ENCODE data around the gene LRFN4.

The LRFN4 gene

DNA sequence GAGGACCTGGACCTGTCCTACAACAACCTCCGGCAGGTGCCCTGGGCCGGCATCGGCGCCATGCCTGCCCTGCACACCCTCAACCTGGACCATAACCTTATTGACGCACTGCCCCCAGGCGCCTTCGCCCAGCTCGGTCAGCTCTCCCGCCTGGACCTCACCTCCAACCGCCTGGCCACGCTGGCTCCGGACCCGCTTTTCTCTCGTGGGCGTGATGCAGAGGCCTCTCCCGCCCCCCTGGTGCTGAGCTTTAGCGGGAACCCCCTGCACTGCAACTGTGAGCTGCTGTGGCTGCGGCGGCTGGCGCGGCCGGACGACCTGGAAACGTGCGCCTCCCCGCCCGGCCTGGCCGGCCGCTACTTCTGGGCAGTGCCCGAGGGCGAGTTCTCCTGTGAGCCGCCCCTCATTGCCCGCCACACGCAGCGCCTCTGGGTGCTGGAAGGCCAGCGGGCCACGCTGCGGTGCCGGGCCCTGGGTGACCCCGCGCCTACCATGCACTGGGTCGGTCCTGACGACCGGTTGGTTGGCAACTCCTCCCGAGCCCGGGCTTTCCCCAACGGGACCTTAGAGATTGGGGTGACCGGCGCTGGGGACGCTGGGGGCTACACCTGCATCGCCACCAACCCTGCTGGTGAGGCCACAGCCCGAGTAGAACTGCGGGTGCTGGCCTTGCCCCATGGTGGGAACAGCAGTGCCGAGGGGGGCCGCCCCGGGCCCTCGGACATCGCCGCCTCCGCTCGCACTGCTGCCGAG, 1.5 kb downstream of the LRFN4 start:
- no peak for DNase-seq (ENCODE audit: low read depth in 2 of 2)

DNA sequence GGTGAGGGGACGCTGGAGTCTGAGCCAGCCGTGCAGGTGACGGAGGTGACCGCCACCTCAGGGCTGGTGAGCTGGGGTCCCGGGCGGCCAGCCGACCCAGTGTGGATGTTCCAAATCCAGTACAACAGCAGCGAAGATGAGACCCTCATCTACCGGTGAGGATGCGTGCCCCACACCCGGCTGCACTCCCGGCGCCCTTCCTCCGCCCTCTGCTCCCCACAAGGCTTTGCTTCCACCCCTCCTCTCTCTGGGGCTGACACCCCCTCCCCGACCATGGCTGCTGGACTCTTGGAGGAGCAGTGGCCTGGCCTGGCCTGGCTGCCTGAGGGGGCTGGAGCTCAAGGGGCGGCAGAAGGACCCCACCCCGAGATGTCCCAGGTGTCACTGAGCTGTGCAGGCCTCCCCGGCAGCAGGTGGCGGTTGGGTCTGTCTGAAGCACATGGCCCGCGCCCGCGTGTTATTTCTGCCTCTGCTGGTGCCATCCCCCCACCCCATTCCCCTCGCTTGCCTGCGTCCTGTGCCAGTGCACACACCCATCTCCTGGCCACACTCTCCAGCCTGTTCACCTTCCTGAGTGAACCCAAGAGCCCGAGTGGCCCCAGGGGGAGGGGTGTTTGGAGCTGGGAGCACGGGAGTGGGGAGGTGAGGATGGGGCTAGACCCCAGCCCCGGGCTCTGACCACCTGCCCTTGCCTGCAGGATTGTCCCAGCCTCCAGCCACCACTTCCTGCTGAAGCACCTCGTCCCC, 2.2 kb downstream of the LRFN4 start:
- DNase-seq (ENCODE audit: low read depth in 2 of 2), result no peak

DNA sequence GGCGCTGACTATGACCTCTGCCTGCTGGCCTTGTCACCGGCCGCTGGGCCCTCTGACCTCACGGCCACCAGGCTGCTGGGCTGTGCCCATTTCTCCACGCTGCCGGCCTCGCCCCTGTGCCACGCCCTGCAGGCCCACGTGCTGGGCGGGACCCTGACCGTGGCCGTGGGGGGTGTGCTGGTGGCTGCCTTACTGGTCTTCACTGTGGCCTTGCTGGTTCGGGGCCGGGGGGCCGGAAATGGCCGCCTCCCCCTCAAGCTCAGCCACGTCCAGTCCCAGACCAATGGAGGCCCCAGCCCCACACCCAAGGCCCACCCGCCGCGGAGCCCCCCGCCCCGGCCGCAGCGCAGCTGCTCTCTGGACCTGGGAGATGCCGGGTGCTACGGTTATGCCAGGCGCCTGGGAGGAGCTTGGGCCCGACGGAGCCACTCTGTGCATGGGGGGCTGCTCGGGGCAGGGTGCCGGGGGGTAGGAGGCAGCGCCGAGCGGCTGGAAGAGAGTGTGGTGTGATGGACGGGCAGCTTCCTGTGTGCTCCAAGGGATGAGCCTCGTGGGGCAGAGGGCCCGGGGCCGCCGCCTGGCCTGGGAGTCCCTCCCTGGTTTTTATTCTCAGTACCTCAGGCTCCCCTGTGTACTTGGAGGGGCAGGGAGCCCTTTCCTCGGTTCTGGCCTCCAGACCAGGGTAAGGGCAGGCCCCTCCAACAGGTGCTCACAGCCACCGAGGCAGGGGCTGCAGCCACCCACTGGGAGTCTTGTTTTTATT, 3.0 kb downstream of the LRFN4 start:
- DNase-seq (ENCODE audit: low read depth in 2 of 2), result no peak

GRCh38 chr11:66860449-66860831, 3.6 kb downstream of the LRFN4 start:
- no peak for DNase-seq (ENCODE audit: low read depth in 2 of 2)

DNA sequence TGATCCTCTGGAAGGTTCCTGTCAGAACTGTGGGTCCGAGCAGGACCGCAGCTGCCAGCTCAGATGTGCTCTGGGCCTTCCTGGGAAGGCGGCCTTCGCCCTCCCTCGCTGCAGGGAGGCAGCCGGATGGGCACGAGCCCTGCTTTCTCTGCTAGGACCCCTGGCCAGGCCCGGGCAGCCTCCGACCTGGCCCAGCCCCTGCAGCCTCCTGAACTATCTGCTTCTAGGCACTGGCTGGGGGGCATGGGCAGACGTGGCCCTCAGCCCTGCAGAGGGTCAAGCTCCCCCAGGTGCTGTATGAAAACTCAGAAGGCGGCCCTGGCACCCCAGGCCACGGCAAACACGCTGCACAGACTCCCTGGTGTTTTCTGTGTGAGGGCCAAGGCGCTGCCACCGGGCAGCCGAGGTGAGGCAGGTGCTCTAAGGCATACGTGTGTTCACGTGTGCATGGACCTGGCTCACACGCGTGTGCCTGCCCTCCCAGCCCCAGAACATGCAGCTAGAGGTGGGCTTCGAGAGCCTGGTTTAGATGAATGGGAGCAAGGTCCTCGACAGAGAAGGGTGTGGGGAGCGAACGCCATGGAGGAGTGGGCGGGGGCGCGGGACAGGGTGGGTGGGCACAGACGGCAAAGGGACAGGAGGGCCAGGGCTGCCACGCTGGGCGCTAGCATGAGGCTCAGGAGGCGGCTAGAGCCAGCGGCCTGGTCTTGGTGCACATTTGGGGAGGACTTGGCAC, 4.3 kb downstream of the LRFN4 start:
- DNase-seq (ENCODE audit: low read depth in 2 of 2), result no peak

DNA sequence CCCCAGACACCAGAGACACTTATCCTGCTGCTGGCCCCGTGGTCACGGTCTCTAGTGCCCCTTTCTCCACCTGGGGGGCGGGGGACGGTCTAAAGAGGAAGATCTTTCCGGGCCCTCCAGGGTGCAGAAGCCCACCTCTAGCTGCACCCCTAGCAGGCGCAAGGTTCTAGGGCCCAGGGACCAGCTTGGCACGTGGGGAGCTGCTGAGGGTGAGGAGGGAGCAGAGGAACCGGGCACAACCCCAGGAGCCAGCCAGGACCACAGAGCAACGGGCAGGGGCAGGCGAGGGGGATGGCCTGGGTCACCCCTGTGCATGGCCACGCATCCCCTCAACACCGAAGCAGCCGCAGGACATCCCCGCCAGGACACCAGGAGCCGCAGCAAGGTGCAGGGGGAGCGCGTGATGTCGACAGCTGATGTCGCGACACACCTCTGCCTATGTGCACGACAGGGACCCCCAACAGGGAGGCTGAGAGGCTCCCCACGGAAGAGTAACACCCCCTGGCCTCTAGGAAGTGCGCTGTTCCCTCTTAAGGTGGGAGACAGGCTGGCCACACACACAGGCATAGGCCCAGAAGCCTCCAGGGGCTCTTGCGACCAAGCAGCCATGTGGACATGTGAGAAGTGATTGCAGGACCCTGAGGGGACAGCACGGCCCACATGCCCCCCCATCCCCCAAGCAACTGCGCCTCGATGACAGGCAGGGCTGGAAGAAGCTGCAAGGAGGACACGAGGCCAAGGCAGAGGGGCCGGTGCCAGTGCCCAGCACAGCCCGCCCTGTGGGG, 5.1 kb downstream of the LRFN4 start:
- no peak for DNase-seq (ENCODE audit: low read depth in 2 of 2)

DNA sequence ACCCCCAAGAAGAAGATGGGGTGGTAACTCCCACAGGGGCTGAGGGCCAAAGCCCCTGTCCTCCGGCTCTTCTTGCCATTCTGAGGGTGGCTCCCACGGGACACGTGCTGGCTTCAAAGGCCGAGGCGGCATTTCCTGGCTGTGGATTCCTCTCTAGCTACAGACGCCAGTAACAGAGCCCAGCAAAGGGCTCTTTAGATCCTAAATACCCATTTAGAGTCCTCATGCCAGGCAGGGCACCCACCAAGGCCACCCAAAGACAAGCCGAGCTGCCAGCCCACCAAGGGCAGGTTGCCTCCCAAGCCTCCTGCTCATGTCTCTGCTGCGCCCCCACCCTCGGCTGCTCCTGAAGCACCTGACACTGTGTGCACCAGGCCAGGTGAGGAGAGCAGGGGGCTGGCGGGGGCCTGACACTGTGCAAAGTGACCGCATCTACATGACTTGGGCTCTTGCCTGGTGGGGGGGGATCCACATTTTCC, 5.7 kb downstream of the LRFN4 start:
- DNase-seq (ENCODE audit: low read depth in 2 of 2), result no peak

GRCh38 chr11:66863428-66864125, 6.7 kb downstream of the LRFN4 start:
- no peak for DNase-seq (ENCODE audit: low read depth in 2 of 2)

GRCh38 chr11:66864172-66864901, 7.5 kb downstream of the LRFN4 start:
- no peak for DNase-seq (ENCODE audit: low read depth in 2 of 2)

- DNase-seq (ENCODE audit: low read depth in 2 of 2), result no peak
Observed at GRCh38 chr11:66864924-66865697, 8.2 kb downstream of the LRFN4 start.

GRCh38 chr11:66866007-66866406, 9.1 kb downstream of the LRFN4 start:
- no peak for DNase-seq (ENCODE audit: low read depth in 2 of 2)

- no peak for DNase-seq (ENCODE audit: low read depth in 2 of 2)
Observed at GRCh38 chr11:66866511-66866986, 9.7 kb downstream of the LRFN4 start.

GRCh38 chr11:66867425-66868040, 10.7 kb downstream of the LRFN4 start:
- no peak for DNase-seq (ENCODE audit: low read depth in 2 of 2)

- no peak for DNase-seq (ENCODE audit: low read depth in 2 of 2)
Observed at GRCh38 chr11:66868082-66868725, 11.3 kb downstream of the LRFN4 start.

DNA sequence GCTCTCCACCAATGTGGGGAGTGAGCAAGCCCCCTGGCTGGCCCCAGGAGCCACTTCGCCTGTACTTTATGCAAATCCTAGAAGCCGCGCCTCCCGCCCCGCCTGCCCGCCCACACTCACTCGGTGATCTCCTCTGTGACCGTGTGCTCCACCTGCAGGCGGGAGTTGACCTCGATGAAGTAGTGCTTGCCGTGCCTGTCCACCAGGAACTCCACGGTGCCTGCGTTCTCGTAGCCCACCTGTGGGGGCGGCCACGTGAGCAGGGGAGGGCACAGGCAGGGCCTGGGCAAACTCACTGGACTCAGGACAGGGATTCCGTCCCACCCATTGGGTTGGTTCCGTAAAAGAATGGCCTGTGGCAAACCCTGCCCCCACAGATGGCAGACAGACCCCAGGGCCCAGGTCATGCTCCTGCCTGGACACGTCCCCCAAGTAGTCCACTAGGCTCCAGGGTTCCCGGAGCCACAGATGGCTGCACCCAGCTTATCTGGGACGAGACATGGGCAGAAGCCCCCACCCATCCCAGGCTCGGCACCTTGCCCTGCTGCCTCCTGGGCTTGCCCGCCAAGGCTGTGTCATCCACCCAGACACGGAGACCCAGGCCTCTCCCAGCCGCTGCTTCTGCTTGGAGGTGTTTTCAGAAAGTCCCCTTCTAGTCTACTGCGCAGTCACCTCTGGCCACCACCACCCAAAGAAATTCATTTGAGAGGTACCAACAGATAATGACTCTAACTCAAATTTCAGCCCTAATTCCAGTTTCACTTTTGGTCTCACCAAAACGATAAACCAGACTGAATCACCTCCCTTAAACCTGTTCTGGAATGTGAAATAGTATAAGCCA, 12.1 kb downstream of the LRFN4 start:
- peak; percentile 51 to 65 for DNase-seq (ENCODE audit: low read depth in 2 of 2)

DNA sequence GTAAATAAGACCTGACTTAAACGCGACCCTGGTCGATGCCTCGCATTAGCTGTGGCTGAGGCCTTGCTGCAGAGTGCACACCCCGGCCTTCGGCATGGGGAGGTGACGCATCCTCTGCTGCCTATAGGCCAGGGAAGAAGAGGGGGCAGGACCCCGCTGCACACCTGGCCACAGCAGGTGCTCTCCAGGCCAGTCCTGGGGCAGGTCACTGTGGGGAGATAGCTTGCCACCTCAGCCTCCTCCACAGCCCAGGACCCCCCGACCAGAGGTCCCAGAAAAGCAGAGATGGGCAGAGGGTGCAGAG, 12.7 kb downstream of the LRFN4 start:
- DNase-seq (ENCODE audit: low read depth in 2 of 2), result no peak

DNA sequence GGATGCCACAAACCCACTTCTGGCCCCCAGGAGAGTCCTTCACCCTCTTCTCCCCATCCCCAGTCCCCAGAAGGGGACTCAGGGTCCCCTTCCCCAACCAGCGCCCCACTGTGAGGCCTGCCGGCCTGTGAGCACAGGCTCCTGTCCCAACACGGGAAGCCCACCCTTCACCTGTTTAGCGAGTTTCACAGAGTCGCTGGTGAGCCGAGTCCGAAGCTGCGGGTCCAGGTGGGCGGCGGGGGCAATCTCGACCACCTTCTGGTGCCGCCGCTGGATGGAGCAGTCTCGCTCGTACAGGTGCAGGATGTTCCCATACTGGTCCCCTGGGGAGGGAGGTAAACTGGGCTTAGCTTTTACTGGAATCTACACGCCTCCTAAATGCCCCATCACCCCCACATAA, 13.3 kb downstream of the LRFN4 start:
- no peak for DNase-seq (ENCODE audit: low read depth in 2 of 2)
